Body of pancreas (tissue), 4 donors: ENCODE measurements around the gene ELK4.

ENCODE experiments used
- CTCF ChIP-seq, 7 experiments: fragments of 450-650 bp in 4 of 7; fragments of 200-600 bp in 3 of 7; sonication (generic) in 3 of 7; IDR thresholded peaks; one replicate each; pipeline ENCODE4 v1.5.1; 2016 to 2019; ENCODE audit warnings: antibody characterized with exemption in 7 of 7
- POLR2A ChIP-seq, 3 donors: fragments of 450-650 bp; IDR thresholded peaks; one replicate each; pipeline ENCODE4 v1.6.1; 2016; ENCODE audit warnings: antibody characterized with exemption in 3 of 3, mild to moderate bottlenecking in 2 of 3

- TF ChIP-seq POLR2A (IDR thresholded peaks at IDR 0.05), result no peak
- no peak for TF ChIP-seq CTCF (IDR thresholded peaks at IDR 0.05)
Measured at GRCh38 chr1:205623646-205624045, 8.2 kb downstream of the ELK4 start.
